AG09319 (cell line): ENCODE measurements around the gene MVB12B.
A peak's percentile ranks its signal among the peaks of the same experiment; 100 is the strongest.

Source experiments
- DNase-seq: peaks from one replicate; pipeline ENCODE4 v3.0.0-alpha.2; 2010; ENCODE audit warnings: low read depth; ENCODE audit errors: extremely low read depth
- TF ChIP-seq, protein P1 (sequence below): IDR thresholded peaks from 2 replicates; pipeline ENCODE4 v1.5.1; 2011; ENCODE audit warnings: low read depth, mild to moderate bottlenecking, inconsistent platforms, low read length, moderate library complexity

MVB12B gene

DNA sequence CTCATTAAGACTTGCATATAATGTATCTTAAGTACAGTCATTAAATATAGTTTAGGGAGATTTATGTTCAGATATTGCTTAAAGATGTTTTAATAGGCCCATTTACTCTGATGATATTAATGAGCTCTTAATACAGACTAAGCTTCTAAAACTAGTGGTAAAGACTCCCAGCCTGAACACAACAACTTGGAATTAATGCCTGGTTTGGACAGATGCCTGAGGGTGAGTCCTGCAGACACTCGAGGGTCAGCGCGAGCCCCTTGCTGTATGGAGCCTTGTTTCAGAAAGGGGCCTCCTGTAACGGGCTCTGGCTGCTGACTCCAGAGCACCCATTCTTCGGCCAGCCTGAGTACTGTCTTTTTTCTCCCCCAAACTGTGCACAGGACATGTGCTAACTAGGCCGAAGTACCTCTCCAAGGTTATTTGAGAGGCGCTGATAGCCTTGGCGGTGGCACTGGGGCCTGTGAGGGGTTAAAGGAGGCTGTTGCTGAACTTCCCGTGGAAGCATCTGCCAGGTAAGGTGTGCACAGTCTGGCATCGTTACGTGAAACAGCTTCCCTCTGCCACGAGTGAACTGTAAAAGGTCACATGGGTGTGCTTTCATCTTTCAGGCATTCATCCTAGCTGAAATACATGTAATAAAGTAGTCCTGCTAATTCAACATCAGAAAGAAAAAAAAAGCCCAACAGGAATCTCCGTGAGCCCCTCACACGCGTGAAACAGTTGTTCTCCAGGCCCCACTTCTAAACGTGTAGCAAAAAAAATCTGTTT, 113.4 kb downstream of the MVB12B start:
- TF ChIP-seq, protein P1, sequence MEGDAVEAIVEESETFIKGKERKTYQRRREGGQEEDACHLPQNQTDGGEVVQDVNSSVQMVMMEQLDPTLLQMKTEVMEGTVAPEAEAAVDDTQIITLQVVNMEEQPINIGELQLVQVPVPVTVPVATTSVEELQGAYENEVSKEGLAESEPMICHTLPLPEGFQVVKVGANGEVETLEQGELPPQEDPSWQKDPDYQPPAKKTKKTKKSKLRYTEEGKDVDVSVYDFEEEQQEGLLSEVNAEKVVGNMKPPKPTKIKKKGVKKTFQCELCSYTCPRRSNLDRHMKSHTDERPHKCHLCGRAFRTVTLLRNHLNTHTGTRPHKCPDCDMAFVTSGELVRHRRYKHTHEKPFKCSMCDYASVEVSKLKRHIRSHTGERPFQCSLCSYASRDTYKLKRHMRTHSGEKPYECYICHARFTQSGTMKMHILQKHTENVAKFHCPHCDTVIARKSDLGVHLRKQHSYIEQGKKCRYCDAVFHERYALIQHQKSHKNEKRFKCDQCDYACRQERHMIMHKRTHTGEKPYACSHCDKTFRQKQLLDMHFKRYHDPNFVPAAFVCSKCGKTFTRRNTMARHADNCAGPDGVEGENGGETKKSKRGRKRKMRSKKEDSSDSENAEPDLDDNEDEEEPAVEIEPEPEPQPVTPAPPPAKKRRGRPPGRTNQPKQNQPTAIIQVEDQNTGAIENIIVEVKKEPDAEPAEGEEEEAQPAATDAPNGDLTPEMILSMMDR, result no peak

DNA sequence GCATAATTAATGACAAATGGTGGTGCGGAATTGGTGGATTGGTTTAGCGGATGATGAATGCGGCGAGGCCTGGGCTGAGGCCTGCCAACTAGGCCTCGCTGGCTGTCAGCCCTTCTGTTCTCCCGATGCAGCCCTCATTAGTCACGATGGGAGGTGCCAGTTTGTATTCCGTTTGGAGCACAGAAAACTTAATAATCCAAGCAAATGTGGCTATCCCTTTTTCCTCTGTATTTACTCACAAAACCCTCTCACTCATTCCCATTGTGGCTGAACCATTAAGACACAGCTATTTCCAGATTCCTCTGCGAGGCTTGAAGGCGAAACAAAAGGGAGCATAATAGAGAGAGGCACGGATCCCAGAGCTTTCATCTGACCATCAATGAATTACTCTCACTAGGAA, 114.3 kb downstream of the MVB12B start:
- TF ChIP-seq, protein P1, result no peak

More for the DNA sequence above, 113.4 kb downstream of the MVB12B start:
- no peak for DNase-seq

DNA sequence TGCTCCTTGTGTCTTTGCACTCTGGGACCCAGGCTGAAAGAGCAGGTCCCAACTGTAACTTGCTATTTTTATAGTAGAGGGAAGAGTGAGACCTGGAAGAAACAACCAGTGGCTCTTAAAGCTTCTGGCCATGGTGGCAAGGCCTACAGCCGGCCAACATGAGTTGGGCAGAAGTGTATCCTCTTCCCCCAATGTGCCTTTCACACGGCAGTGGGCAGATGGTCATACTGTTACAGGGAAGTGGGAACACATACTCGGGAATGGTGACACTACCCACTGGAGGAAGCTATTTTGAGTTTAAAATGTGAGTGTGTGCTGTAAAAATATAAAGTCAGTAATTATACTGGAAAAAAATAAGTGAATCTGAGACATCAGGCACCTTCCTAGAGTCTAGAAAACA, 116.0 kb downstream of the MVB12B start:
- TF ChIP-seq, protein P1, result no peak
- DNase-seq, result no peak

More for the DNA sequence above, 114.3 kb downstream of the MVB12B start:
- DNase-seq, result peak; percentile 22

DNA sequence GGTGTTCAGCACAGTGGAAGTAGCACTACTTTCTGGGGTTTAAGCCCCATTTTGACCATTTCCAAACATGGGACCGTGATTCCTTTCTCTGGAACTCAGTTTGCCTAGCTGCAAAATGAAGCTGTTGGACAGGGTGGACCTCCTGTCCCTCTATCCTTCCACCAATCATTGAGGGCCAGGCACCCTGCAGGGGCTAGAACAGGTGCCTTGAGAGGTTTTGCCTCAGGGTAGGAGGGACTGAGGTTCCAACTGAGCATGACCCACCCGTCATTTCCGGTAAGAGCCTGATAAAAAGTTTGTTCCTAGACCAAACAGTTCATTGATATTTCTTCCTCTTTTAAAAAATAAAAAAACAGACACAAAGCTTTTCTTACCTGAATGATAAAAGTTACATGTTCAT, 116.5 kb downstream of the MVB12B start:
- DNase-seq, result no peak
- TF ChIP-seq, protein P1, result no peak

DNA sequence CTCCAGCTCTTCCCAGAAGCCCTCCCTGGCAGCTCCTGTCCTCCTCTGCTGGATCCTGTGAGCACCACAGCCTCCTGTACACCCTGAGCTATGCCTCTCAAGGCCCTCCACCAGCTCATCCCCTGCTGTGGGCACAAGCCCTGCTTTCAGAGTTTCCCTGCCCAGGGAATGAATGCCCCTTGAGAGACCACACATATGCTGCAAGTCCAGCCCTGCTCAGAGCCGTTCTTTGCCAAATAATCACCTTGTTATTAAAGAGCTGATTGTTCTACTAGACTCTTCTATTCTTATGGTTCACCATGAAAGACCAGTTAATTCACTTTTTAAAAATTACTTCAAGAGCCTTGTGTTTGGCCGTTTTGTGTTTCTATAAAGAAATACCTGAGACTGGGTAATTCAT, 121.5 kb downstream of the MVB12B start:
- TF ChIP-seq, protein P1, result no peak
- no peak for DNase-seq

DNA sequence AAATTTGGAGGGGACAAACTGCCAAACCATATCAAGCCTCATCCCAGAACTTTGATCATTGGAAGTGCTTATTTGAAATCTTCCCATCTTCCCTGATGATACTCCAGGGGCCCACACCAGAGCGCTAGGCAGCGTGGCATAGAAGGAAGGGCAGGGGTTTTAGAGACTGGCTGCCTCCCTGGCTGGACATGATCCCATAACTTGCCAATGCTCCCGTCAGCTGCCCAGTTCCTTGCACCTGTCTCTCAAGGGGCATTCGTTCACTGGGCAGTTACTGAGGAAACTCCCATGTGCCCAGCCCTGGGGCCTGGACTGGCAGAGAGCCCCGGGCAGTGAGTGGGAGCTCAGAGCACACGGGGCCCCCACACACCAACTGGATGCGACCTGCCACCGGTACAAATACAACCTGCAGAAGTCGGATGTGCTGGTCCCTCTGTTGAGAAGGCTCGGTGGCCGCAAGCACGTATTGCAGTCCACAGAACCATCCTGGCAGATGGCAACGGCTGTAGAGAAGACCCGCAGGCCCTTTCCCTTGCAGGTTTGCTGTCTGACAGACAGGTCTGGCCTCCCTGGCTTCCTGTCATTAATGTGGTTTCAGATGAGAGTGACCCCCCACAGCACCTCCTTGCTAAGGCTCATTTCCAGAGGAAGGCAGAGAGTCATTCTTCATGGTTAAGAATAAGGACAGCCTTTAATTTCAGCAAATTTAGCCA, 122.4 kb downstream of the MVB12B start:
- DNase-seq, result no peak
- TF ChIP-seq, protein P1, result no peak
